Tibial nerve (tissue), 4 donors: ENCODE measurements around the gene LRRC26. TPM values are rescaled to one million over a fixed set of nuclear protein-coding genes. Genes with fewer than 3 reads are reported as not detected.

Experiments used
- DNase-seq, 2 donors: peaks; one replicate each; pipeline ENCODE4 v3.0.0-alpha.2; 2019; ENCODE audit warnings: low spot score in 2 of 2
- H3K27ac ChIP-seq, 4 donors: fragments of 200-600 bp; sonication (generic) in 3 of 4; one replicate each; pipeline ENCODE4 v1.5.1; 2017 to 2019; ENCODE audit warnings: mild to moderate bottlenecking in 1 of 4
- H3K27me3 ChIP-seq, 2 donors: fragments of 200-600 bp; sonication (generic) in 1 of 2; one replicate each; pipeline versions ENCODE4 v1.5.1 to v1.6.0; 2017 to 2019
- H3K36me3 ChIP-seq, 3 donors: fragments of 200-600 bp; sonication (generic); one replicate each; pipeline ENCODE4 v1.5.1; 2018 to 2019
- H3K4me1 ChIP-seq, 4 donors: fragments of 200-600 bp; sonication (generic) in 3 of 4; one replicate each; pipeline ENCODE4 v1.5.1; 2017 to 2019
- H3K4me3 ChIP-seq, 4 donors: fragments of 200-600 bp; sonication (generic) in 3 of 4; one replicate each; pipeline ENCODE4 v1.5.1; 2017 to 2019; ENCODE audit warnings: mild to moderate bottlenecking in 1 of 4, moderate library complexity in 1 of 4
- H3K9me3 ChIP-seq, 4 donors: fragments of 200-600 bp; sonication (generic) in 3 of 4; one replicate each; pipeline ENCODE4 v1.5.1; 2017 to 2019
- EP300 ChIP-seq, 2 donors: sonication (generic); formaldehyde crosslinking; IDR thresholded peaks; one replicate each; pipeline ENCODE4 v1.6.1; 2017; ENCODE audit warnings: antibody characterized with exemption in 2 of 2, mild to moderate bottlenecking in 1 of 2
- POLR2A ChIP-seq, 2 donors: fragments of 450-650 bp; IDR thresholded peaks; one replicate each; pipeline ENCODE4 v1.6.1; 2017; ENCODE audit warnings: antibody characterized with exemption in 2 of 2, mild to moderate bottlenecking in 2 of 2, moderate library complexity in 2 of 2
- WGBS, 2 donors: methylation state at CpG; one replicate each; pipeline ENCODE4 v1.1.5; 2018; 5-methylcytosine and 5-hydroxymethylcytosine counted together
- total RNA-seq, 4 donors: library from RNA; depleted of rRNA; stranded (reverse); fragments of >200 nt; gene quantifications; one replicate each; pipeline ENCODE4 v1.1.0, GENCODE V29; 2016
- TF ChIP-seq, protein P1 (sequence below), 5 experiments: fragments of 200-600 bp in 3 of 5; fragments of 450-650 bp in 2 of 5; sonication (generic) in 3 of 5; IDR thresholded peaks; one replicate each; pipeline ENCODE4 v1.5.1; 2016 to 2019; ENCODE audit warnings: antibody characterized with exemption in 5 of 5, mild to moderate bottlenecking in 3 of 5, moderate library complexity in 2 of 5

The LRRC26 gene
- total RNA-seq, 4 donors from 2014 or later, result not detected

DNA sequence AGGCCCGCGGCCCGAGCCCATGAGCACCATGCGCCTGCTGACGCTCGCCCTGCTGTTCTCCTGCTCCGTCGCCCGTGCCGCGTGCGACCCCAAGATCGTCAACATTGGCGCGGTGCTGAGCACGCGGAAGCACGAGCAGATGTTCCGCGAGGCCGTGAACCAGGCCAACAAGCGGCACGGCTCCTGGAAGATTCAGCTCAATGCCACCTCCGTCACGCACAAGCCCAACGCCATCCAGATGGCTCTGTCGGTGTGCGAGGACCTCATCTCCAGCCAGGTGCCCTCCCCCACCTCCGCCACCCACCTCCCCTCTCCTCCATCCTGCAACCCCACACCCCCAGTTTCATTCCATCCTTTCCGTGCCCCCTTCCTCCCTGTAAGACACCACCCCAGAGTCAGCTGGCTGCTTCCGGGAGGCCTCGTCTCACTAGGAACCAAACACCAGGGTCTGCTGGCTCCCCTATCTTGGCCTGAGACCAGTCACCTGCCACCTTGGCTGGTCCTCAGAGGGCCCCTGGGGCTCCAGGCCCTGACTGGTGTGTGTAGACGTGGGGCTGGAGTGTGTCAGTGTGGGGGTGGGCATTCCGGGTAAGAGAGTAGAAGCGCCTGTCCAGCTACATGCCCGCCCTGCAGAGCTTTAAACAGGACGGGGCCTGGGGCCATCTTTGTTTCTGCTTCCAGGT is 30.2 kb downstream of the LRRC26 start:
- no peak for DNase-seq
- H3K27ac ChIP-seq, result no peak overlapping the region
- peaks cover 0 to 6% (median 0%) of the 10 kb centered on the region in 4 donors for H3K4me1 ChIP-seq
- WGBS, 2 donors, result 29 to 51% methylated on average over 22 to 36 of the region's 37 CpGs
- TF ChIP-seq, protein P1, sequence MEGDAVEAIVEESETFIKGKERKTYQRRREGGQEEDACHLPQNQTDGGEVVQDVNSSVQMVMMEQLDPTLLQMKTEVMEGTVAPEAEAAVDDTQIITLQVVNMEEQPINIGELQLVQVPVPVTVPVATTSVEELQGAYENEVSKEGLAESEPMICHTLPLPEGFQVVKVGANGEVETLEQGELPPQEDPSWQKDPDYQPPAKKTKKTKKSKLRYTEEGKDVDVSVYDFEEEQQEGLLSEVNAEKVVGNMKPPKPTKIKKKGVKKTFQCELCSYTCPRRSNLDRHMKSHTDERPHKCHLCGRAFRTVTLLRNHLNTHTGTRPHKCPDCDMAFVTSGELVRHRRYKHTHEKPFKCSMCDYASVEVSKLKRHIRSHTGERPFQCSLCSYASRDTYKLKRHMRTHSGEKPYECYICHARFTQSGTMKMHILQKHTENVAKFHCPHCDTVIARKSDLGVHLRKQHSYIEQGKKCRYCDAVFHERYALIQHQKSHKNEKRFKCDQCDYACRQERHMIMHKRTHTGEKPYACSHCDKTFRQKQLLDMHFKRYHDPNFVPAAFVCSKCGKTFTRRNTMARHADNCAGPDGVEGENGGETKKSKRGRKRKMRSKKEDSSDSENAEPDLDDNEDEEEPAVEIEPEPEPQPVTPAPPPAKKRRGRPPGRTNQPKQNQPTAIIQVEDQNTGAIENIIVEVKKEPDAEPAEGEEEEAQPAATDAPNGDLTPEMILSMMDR (IDR thresholded peaks at IDR 0.05), result no peak
- TF ChIP-seq POLR2A (IDR thresholded peaks at IDR 0.05), result no peak
- no peak overlapping the region for H3K4me3 ChIP-seq
- no peaks in the 10 kb centered on the region for H3K9me3 ChIP-seq
- peaks cover 0 to 94% of the 10 kb centered on the region in 2 donors for H3K27me3 ChIP-seq
- no peaks in the 10 kb centered on the region for H3K36me3 ChIP-seq

DNA sequence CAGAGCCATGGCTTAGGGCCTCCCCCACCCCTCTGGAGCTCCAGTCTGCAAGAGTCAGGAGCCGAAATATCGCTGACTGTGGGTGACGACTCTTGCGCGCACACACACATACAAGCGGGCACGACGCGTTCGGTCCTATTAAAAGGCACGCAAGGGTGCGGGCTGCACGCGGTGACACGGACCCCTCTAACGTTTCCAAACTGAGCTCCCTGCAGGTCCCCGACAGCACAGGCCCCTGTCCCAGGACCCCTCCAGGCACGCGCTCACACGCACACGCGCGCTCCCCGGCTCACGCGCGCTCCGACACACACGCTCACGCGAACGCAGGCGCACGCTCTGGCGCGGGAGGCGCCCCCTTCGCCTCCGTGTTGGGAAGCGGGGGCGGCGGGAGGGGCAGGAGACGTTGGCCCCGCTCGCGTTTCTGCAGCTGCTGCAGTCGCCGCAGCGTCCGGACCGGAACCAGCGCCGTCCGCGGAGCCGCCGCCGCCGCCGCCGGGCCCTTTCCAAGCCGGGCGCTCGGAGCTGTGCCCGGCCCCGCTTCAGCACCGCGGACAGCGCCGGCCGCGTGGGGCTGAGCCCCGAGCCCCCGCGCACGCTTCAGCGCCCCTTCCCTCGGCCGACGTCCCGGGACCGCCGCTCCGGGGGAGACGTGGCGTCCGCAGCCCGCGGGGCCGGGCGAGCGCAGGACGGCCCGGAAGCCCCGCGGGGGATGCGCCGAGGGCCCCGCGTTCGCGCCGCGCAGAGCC is 31.0 kb downstream of the LRRC26 start, which contains the start of gene GRIN1:
Gene GRIN1 (plus strand): TSS at position 433 of the 746 bp plus-strand sequence. CDS start 333 bp downstream, outside the sequence.
- no peaks in the 10 kb centered on the region for H3K36me3 ChIP-seq
- no peak within 1 kb of the TSS for H3K4me3 ChIP-seq
- TF ChIP-seq EP300 (IDR thresholded peaks at IDR 0.05), result no peak
- TF ChIP-seq, protein P1 (IDR thresholded peaks at IDR 0.05), result no peak
- no peak for TF ChIP-seq POLR2A (IDR thresholded peaks at IDR 0.05)
- DNase-seq, result no peak
- peaks cover 0 to 6% (median 0%) of the 10 kb centered on the region in 4 donors for H3K4me1 ChIP-seq
- H3K9me3 ChIP-seq, result no peaks in the 10 kb centered on the region
- 4 to 10% methylated on average over 21 to 22 of the region's 104 CpGs for WGBS, 2 donors
- peaks cover 0 to 93% of the 10 kb centered on the region in 2 donors for H3K27me3 ChIP-seq
- H3K27ac ChIP-seq, result no peak within 1 kb of the TSS

DNA sequence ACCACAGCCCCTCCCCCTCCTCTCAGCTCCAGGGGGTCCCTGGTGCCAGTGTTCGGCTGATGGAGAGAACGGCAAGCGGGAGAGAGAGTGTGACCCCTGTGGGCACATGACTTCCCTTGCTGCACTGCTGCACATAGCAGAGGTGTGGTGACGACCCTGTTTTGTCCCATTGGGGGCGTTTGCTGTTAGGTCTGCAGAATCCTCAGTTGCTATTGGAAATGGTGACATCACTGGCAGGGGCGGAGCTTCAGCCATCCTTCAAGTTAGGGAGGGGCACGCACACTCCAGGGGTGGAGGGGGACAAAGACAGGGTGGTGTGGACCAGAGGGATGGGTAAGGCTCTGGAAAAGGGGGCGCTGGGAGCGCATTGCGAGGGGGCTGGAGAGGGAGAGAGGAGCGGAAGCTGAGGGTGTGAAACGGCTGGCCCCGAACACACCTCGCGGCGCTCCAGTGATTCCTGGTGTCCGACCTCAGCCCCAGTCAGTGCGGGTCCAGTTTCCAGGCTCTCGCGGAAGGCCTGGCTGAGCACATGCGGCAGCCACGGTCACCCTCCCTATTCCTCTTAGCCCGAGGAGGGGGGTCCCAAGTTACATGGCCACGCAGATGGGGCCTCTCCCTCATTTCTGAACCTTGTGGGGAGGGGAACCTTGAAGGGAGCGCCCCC is 31.7 kb downstream of the LRRC26 start:
- Histone ChIP-seq H3K4me1 (peaks cover 0 to 6% (median 0%) of the 10 kb centered on the region in 4 donors), H3K27me3 (peaks cover 0 to 93% of the 10 kb centered on the region in 2 donors), H3K27ac (no peak overlapping the region), H3K9me3 (no peaks in the 10 kb centered on the region), H3K36me3 (no peaks in the 10 kb centered on the region), H3K4me3 (no peak overlapping the region)
- WGBS, 2 donors, result 5 to 8% methylated on average over 18 to 24 of the region's 25 CpGs
- no peak for TF ChIP-seq POLR2A (IDR thresholded peaks at IDR 0.05)
- no peak for TF ChIP-seq EP300 (IDR thresholded peaks at IDR 0.05)
- TF ChIP-seq, protein P1 (IDR thresholded peaks at IDR 0.05), result no peak
- DNase-seq, result no peak

DNA sequence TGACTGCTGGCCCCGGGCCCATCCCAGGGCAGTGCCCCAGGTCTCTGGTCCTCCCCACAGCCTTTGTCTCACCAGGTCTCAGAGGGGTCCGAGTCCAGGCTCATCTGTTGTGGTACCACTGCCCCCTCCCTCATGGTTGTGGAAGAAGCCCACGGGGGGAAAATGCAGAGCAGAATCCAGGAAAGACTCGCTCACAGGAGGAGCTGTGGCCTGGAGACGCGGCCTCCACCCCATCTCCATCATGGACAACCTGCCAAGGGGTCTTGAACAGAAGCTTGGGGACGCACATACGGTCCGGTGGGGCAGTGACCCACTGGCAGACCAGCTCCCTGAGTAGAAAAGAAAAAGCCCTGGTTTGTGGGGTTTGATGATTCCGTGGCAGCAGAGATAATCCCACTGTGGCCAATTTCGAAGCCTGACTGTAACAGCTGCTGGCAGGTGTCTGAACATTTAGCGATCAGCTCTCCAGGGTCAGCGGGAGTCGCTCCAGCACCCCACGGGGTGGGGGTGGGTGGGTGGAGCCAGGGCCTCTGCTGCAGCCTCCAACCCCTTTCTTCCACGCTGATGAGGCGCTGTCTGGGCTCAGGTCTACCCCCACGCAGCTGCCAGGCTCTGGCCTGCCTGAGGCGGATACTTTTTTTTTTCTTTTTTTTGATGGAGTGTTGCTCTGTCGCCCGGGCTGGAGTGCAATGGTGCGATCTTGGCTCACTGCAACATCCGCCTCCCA is 32.8 kb downstream of the LRRC26 start:
- Histone ChIP-seq H3K4me3 (no peak overlapping the region), H3K4me1 (peaks cover 0 to 6% (median 0%) of the 10 kb centered on the region in 4 donors), H3K27me3 (peaks cover 0 to 83% of the 10 kb centered on the region in 2 donors), H3K36me3 (no peaks in the 10 kb centered on the region), H3K9me3 (peaks cover 0 to 7% (median 0%) of the 10 kb centered on the region in 4 donors), H3K27ac (no peak overlapping the region)
- no peak for DNase-seq
- WGBS, 2 donors, result 68 to 74% methylated on average over 22 to 23 of the region's 23 CpGs
- TF ChIP-seq, protein P1 (IDR thresholded peaks at IDR 0.05), result no peak
- TF ChIP-seq POLR2A (IDR thresholded peaks at IDR 0.05) (no peak), EP300 (IDR thresholded peaks at IDR 0.05) (no peak)
